Activated naive CD4-positive, alpha-beta T cell treated with anti-CD3 and anti-CD28 coated beads, Interleukin-2, amount 50 U/mL, for 16 hours (primary cell): ENCODE results near the gene FAM110C.
"Not testable (repeated sequence)": the region's sequence is repeated elsewhere in the genome, so short reads cannot be mapped to it uniquely, and the experiment has no call there.

ENCODE experiments used
- DNase-seq: peaks from one replicate; pipeline ENCODE4 v3.0.0-alpha.2; 2020

FAM110C gene

GRCh38 chr2:42788-43187 lies 3.5 kb downstream of the FAM110C start:
- DNase-seq, result no peak

- DNase-seq, result no peak
These were observed 5.8 kb downstream of the FAM110C start for GRCh38 chr2:40465-40864.

DNA sequence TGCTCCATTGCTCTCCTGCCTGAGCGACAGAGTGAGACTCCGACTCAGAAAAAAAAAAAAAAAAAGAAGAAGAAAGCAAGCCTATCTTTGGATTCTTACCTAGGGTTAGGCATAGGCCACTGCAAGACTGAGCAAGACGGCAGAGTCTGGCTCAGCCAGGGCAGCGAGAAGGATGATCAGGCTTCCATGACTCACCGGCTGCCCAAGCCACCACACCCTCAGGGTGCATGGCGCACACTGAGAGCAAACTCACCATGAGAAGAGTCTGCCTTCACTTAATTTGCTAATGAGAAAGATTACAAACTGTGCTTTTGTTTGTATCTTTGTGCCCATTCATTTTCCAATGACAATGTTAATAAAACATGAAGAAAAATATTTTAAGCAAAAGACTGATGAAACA lies 8.2 kb downstream of the FAM110C start:
- no peak for DNase-seq

DNA sequence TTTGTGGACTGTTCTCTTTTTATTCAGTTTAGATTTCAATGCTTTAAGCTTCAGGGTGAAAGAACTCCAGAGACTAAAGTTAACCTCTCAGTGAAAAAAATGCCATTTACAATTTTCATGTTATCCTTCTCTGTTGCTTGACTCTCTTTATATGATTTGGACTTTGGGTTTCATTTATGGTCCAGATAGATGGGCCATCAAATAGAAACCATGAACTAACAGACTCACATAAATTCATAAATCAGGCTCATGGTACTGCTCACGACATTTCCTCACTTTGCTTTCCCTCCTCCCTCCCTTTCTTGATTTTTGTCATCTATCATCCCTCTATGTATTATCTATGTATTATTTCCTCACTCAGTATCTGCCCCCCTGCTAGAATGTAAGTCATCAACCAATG lies 10.0 kb downstream of the FAM110C start:
- DNase-seq, result no peak

- DNase-seq, result no peak
These were observed 10.5 kb downstream of the FAM110C start for GRCh38 chr2:35852-36251.

GRCh38 chr2:33620-34019 lies 12.7 kb downstream of the FAM110C start:
- DNase-seq, result peak; percentile 28

GRCh38 chr2:32068-32467 lies 14.2 kb downstream of the FAM110C start:
- DNase-seq, result no peak

DNA sequence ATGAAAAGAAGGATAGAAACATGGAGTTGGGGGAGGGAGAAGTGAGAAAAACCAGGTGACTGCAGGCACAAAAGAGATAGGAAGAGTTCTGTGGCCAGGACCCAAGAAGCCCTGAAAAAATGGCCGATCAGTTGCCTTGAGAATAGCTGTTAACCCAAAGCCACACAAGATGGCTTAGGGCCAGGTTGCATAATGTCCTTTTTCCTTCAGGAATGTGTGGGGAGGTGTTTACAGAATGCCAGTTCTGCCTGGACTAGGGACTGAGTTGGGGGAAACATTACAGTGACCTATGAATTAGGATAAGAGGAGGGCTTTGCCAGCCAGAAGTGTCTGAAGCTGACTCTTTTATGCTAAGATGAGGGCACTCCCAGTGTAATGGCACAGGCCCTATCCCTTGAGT lies 17.1 kb downstream of the FAM110C start:
- no peak for DNase-seq

- DNase-seq, result no peak
These were observed 17.8 kb downstream of the FAM110C start for GRCh38 chr2:28406-28975.

- no peak for DNase-seq
These were observed 19.4 kb downstream of the FAM110C start for GRCh38 chr2:26891-27290.

DNA sequence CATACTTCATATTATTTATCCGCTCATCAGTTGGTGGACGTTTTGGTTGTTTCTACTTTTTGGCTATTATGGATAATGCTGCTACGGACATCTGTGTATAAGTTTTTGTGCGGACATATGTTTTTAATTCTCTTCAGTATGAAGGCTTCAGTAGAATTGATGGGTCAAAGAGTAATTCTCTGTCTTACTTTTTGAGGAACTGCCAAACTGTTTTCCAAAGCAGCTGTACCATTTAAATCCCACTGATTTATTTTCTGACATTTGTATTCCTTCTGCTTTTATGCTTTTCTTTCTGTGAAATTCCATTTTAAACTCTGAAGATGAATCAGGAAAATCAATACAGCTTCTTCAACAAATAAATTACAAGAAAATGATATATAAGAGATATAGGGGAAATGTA lies 20.8 kb downstream of the FAM110C start:
- DNase-seq, result no peak

DNA sequence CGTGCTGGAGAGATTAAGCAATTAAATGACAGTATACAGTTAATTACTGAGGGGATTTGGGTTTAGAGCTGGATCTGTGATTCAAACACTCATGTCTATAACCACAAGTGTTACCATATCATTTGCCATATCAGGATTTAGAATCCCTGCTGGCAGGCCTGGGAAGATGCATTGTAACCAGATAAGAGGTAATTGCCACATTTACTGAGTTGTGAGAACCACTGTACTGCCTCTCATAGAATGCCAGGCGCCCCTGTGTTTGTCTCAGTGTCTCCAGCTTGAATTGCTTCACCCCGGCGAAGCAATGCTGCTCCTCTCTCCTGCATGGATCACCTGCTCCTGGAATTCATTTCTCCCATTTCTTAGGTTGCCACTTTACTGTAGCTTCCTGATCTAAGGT lies 21.7 kb downstream of the FAM110C start:
- DNase-seq, result not testable (repeated sequence)

- DNase-seq, result no peak
These were observed 22.2 kb downstream of the FAM110C start for GRCh38 chr2:24107-24506.

DNA sequence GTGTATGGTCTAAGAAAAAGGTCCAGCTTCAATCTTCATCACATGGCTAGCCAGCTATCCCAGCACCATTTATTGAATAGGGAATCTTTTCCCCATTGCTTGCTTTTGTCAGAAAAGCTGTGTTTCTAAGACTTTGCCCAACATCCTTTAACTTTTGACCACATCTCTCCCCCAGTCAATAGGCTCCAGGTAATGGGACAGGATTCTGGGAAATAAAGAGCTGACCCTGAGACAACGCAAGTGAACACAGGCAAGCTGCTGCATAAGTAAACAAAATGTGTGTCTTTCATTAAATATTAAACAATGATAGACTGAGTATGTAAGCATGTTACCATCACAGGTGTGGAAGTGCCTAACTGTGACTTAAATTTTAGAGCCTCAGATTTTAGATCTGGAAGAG lies 23.0 kb downstream of the FAM110C start:
- DNase-seq, result no peak

- not testable (repeated sequence) for DNase-seq
These were observed 24.1 kb downstream of the FAM110C start for GRCh38 chr2:22244-22643.

- DNase-seq, result not testable (repeated sequence)
These were observed 26.0 kb downstream of the FAM110C start for GRCh38 chr2:20259-20658.

DNA sequence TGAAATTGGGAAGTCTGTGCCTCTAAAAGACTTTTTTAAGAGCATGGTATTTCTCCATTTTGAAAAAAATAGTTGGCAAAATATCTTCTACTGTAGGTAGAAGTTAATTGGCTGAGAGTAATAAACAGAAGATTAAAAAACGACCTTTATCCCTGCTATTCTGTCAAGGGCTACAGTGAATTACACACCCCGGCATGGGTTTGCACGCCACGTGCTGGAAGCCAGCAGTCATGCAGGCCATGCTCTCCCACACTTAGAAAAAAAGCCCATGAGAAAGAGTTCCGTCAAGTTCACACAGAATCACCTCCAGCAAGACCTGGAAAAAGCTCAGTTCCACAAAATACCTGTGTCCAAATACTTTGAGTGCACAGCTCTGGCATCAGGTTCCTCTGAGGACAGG lies 26.8 kb downstream of the FAM110C start:
- no peak for DNase-seq

GRCh38 chr2:18402-19271 lies 27.7 kb downstream of the FAM110C start:
- DNase-seq, result no peak

DNA sequence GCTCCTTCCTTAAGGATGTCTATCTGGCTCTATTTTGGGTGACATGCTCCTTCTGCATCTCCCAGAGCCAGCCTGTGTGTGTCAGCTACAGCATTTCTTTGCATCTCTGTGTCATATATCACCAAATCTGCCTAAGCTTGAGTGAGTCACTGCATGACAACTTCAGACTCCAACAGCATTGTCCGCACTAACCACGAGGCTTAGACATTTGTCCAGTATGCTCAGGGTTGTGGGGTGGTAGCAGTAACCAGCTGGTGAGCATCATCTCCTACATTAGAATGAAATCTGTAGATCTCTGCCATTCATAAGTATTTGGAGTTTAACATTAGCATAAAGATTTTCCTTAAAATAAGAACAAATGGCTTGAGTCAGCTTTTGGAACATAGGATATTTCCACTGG lies 30.4 kb downstream of the FAM110C start:
- not testable (repeated sequence) for DNase-seq

DNA sequence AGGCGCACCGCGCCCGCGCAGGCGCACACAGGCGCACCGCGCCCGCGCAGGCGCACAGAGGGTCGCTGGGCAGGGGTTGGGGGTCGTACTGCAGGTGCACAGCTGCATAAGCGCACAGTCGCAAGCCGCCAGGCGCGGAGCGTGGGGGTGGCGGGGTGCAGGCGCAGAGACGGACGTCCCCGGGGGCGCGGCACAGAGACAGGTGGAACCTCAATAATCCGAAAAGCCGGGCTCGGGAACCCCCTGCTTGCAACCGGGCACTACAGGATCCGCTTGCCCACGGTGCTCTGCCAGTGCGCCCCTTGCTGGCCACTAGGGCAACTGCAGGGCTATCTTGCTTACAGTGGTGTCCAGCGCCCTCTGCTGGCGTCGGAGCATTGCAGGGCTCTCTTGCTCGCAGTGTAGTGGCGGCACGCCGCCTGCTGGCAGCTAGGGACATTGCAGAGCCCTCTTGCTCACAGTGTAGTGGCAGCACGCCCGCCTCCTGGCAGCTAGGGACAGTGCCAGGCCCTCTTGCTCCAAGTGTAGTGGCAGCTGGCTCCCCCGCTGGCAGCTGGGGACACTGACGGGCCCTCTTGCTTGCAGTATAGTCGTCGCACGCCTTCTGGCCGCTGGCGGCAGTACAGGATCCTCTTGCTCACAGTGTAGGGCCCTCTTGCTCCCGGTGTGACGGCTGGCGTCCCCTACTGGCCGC lies 34.9 kb downstream of the FAM110C start:
- peak; percentile 57 for DNase-seq

GRCh38 chr2:10222-10875 lies 36.0 kb downstream of the FAM110C start:
- no peak for DNase-seq
